H1 (cell line): ENCODE data around the gene MRPL39. TPM values are rescaled to one million over a fixed set of nuclear protein-coding genes. Genes with fewer than 3 reads are reported as not detected.

Experiments used
- CTCF ChIA-PET: fragments of 300-600 bp; sonication (Branson Sonifier 250); formaldehyde crosslinking; loops from one replicate; lab custom pipeline; 2021; ENCODE audit not compliant: partially characterized antibody; lab: Charles Lee
- POLR2A ChIA-PET: fragments of 300-600 bp; sonication (Branson Sonifier 250); formaldehyde crosslinking; loops from one replicate; lab custom pipeline; 2021; ENCODE audit warnings: inconsistent platforms; ENCODE audit not compliant: partially characterized antibody; lab: Charles Lee
- DNase-seq, 2 experiments: peaks; one replicate each; pipeline versions ENCODE4 v3.0.0 to v3.0.0-alpha.2; 2010 to 2022; ENCODE audit warnings: low spot score in 2 of 2, low read depth in 1 of 2, mixed read lengths in 1 of 2
- FAIRE-seq: peaks from 2 replicates; lab custom pipeline; 2011; peaks lifted over from hg19 to GRCh38; lab: Jason Lieb, UNC
- H2AFZ ChIP-seq: 2 replicates; pipeline ENCODE4 v1.8.1; 2012; ENCODE audit warnings: low read length, inconsistent platforms
- H2AK5ac ChIP-seq: 2 replicates; pipeline ENCODE4 v1.6.1; 2013; ENCODE audit warnings: low read depth, low read length
- H2BK120ac ChIP-seq: replicated peaks from 2 replicates; pipeline ENCODE3; 2013; ENCODE audit warnings: low read depth, low read length, inconsistent platforms
- H2BK12ac ChIP-seq: 2 replicates; pipeline ENCODE4 v1.6.1; 2013; ENCODE audit warnings: low read depth, low read length
- H2BK15ac ChIP-seq: 2 replicates; pipeline ENCODE4 v1.6.1; 2013; ENCODE audit warnings: low read length
- H2BK20ac ChIP-seq: 2 replicates; pipeline ENCODE4 v1.6.1; 2013; ENCODE audit warnings: low read length
- H2BK5ac ChIP-seq: 2 replicates; pipeline ENCODE4 v1.6.1; 2013; ENCODE audit warnings: low read depth, low read length
- H3K14ac ChIP-seq: 2 replicates; pipeline ENCODE4 v1.6.1; 2013; ENCODE audit warnings: inconsistent platforms; ENCODE audit not compliant: insufficient read length
- H3K18ac ChIP-seq: 2 replicates; pipeline ENCODE4 v1.6.1; 2013; ENCODE audit warnings: low read length; ENCODE audit errors: extremely low read depth
- H3K23ac ChIP-seq: 2 replicates; pipeline ENCODE4 v1.6.1; 2013; ENCODE audit warnings: inconsistent platforms; ENCODE audit not compliant: insufficient read length
- H3K23me2 ChIP-seq: 2 replicates; pipeline ENCODE4 v1.6.1; 2013; ENCODE audit warnings: low read depth, low read length
- H3K27ac ChIP-seq: 2 replicates; pipeline ENCODE4 v1.6.1; 2011; ENCODE audit warnings: low read depth, low read length, inconsistent platforms
- H3K27me3 ChIP-seq, 4 experiments: replicated peaks in 1 of 4; 1 replicate in 1 of 4; 2 replicates in 3 of 4; pipeline versions ENCODE4 v1.6.1 to v1.8.1; 2011 to 2013; ENCODE audit warnings: low read length in 3 of 4, mild to moderate bottlenecking in 3 of 4, inconsistent platforms in 2 of 4, mixed read lengths in 2 of 4, moderate library complexity in 1 of 4; ENCODE audit not compliant: control insufficient read depth in 3 of 4, insufficient read depth in 3 of 4; ENCODE audit errors: extremely low read depth in 1 of 4
- H3K36me3 ChIP-seq, 4 experiments: 2 replicates each; pipeline versions ENCODE4 v1.6.1 to v1.8.1; 2011 to 2013; ENCODE audit warnings: mild to moderate bottlenecking in 4 of 4, low read length in 3 of 4, moderate library complexity in 2 of 4, control low read depth in 1 of 4, inconsistent platforms in 1 of 4; ENCODE audit not compliant: insufficient read depth in 4 of 4, control insufficient read depth in 2 of 4
- H3K4ac ChIP-seq: replicated peaks from 2 replicates; pipeline ENCODE3; 2013; ENCODE audit warnings: low read length, low read depth, mixed read lengths, inconsistent platforms; ENCODE audit not compliant: insufficient read length
- H3K4me1 ChIP-seq, 4 experiments: replicated peaks in 1 of 4; 1 replicate in 1 of 4; 2 replicates in 3 of 4; pipeline versions ENCODE4 v1.6.1 to v1.8.1; 2011 to 2013; ENCODE audit warnings: low read length in 3 of 4, inconsistent platforms in 2 of 4, mixed read lengths in 1 of 4; ENCODE audit not compliant: insufficient read depth in 4 of 4, control insufficient read depth in 3 of 4
- H3K4me2 ChIP-seq, 2 experiments: 2 replicates each; pipeline versions ENCODE4 v1.6.1 to v1.8.1; 2011 to 2013; ENCODE audit warnings: low read depth in 2 of 2, low read length in 2 of 2, control low read depth in 1 of 2, inconsistent platforms in 1 of 2, mild to moderate bottlenecking in 1 of 2; ENCODE audit not compliant: insufficient read depth in 1 of 2
- H3K4me3 ChIP-seq, 4 experiments: fragments of 200-600, 300-600 bp in 1 of 4; sonication (generic), shearing (Covaris generic), sonication (Bioruptor Twin) in 1 of 4; 2 replicates each; pipeline versions ENCODE4 v1.5.1 to v1.8.1; 2011 to 2016; ENCODE audit warnings: low read length in 4 of 4, low read depth in 3 of 4, control low read depth in 2 of 4, inconsistent platforms in 2 of 4, mild to moderate bottlenecking in 2 of 4, mixed read lengths in 1 of 4, moderate library complexity in 1 of 4; ENCODE audit not compliant: insufficient read depth in 2 of 4; ENCODE audit errors: extremely low read depth in 1 of 4
- H3K56ac ChIP-seq: replicated peaks from 2 replicates; pipeline ENCODE3; 2013; ENCODE audit warnings: low read depth, mild to moderate bottlenecking, mixed read lengths, low read length, inconsistent platforms; ENCODE audit not compliant: insufficient read length
- H3K79me1 ChIP-seq: 2 replicates; pipeline ENCODE4 v1.6.1; 2013; ENCODE audit warnings: low read depth, low read length, control low read depth
- H3K79me2 ChIP-seq, 2 experiments: 2 replicates each; pipeline versions ENCODE4 v1.6.1 to v1.8.1; 2012 to 2013; ENCODE audit warnings: low read length in 2 of 2, mild to moderate bottlenecking in 2 of 2, inconsistent platforms in 1 of 2; ENCODE audit not compliant: insufficient read depth in 2 of 2, control insufficient read depth in 1 of 2
- H3K9ac ChIP-seq, 4 experiments: replicated peaks in 1 of 4; 1 replicate in 1 of 4; 2 replicates in 3 of 4; pipeline versions ENCODE4 v1.6.1 to v1.8.1; 2011 to 2013; ENCODE audit warnings: low read depth in 3 of 4, low read length in 3 of 4, control low read depth in 2 of 4, mild to moderate bottlenecking in 2 of 4, moderate library complexity in 2 of 4, inconsistent platforms in 1 of 4; ENCODE audit errors: extremely low read depth in 1 of 4
- H3K9me3 ChIP-seq, 2 experiments: 2 replicates each; pipeline versions ENCODE4 v1.6.1 to v1.8.1; 2012 to 2013; ENCODE audit warnings: mild to moderate bottlenecking in 2 of 2, moderate library complexity in 2 of 2, control low read depth in 1 of 2, inconsistent platforms in 1 of 2, low read depth in 1 of 2, low read length in 1 of 2, mixed read lengths in 1 of 2; ENCODE audit not compliant: insufficient read depth in 2 of 2
- H4K20me1 ChIP-seq, 2 experiments: replicated peaks in 1 of 2; 2 replicates each; pipeline versions ENCODE3 to v1.8.1; 2011 to 2013; ENCODE audit warnings: inconsistent platforms in 2 of 2, low read length in 2 of 2, mild to moderate bottlenecking in 1 of 2; ENCODE audit not compliant: insufficient read depth in 2 of 2, control insufficient read depth in 1 of 2
- H4K5ac ChIP-seq: 2 replicates; pipeline ENCODE4 v1.6.1; 2013; ENCODE audit warnings: low read length, low read depth, mixed read lengths, inconsistent platforms; ENCODE audit not compliant: insufficient read length
- H4K8ac ChIP-seq: 2 replicates; pipeline ENCODE4 v1.8.0; 2013; ENCODE audit warnings: mild to moderate bottlenecking, moderate library complexity, low read length, inconsistent platforms; ENCODE audit not compliant: insufficient read depth; ENCODE audit errors: extremely low read depth
- H4K91ac ChIP-seq: replicated peaks from 2 replicates; pipeline ENCODE3; 2013; ENCODE audit warnings: low read length, mixed read lengths, inconsistent platforms; ENCODE audit not compliant: insufficient read length
- RFX5 ChIP-seq: IDR thresholded peaks from 2 replicates; pipeline ENCODE4 v1.6.1; 2011; ENCODE audit warnings: low read depth, low read length, improper control_type of control experiment, borderline replicate concordance
- WGBS, 2 experiments: shearing (Covaris generic) in 1 of 2; methylation state at CpG; one replicate each; pipeline versions ENCODE4 v1.1.6 to v1.1.7; 2013 to 2015; ENCODE audit warnings: low lambda C conversion rate in 2 of 2, mixed read lengths in 2 of 2, inconsistent platforms in 1 of 2, low coverage in 1 of 2, missing lambda C conversion rate in 1 of 2; ENCODE audit not compliant: insufficient replicate concordance in 2 of 2, insufficient coverage in 1 of 2, insufficient read length in 1 of 2; ENCODE audit errors: extremely low coverage in 1 of 2, missing lambda C conversion rate in 1 of 2; 5-methylcytosine and 5-hydroxymethylcytosine counted together
- polyA plus RNA-seq, 7 experiments: library from polyadenylated mRNA; depleted of rRNA in 3 of 7; stranded (reverse) in 5 of 7; unstranded in 2 of 7; fragments of >200 nt in 5 of 7; fragments of 200-250 nt in 2 of 7; gene quantifications; 1 replicate in 5 of 7; 2 replicates in 1 of 7; 4 replicates in 1 of 7; pipeline versions ENCODE4 v1.2.1 to v1.2.3, GENCODE V29; 2011 to 2013; ENCODE audit warnings: missing spikeins in 2 of 7, mixed read lengths in 2 of 7
- total RNA-seq: library from RNA; stranded (reverse); fragmentation: NEBNext Ultra II Directional; extraction: Animal tissue kit (Norgen Biotek cat#: 25700); gene quantifications from 2 replicates; pipeline ENCODE4 v1.2.1, GENCODE V29; 2021

Gene MRPL39
- total and polyA plus RNA-seq, 2 of the 8 experiments (the other 6 are each of a cell fraction or from before 2014, with no cell fraction given) = 20.3 to 43.2 TPM

GRCh38 chr21:25581582-25581981 lies 25.7 kb downstream of the MRPL39 start:
- no peaks in the 10 kb centered on the region for H3K23me2 ChIP-seq
- FAIRE-seq (no peak), DNase-seq (no peak)
- H3K4me2 ChIP-seq = no peak overlapping the region
- H3K79me2 ChIP-seq = no peaks in the 10 kb centered on the region
- TF ChIP-seq RFX5 = no peak
- no peak overlapping the region for H2AFZ ChIP-seq
- H3K27ac ChIP-seq = no peak overlapping the region
- ChIA-PET CTCF (no interaction called here), POLR2A (no interaction called here)
- no peak overlapping the region for H2BK15ac ChIP-seq
- H3K14ac ChIP-seq = no peak overlapping the region
- no peak overlapping the region for H2BK20ac ChIP-seq
- no peak overlapping the region for H4K91ac ChIP-seq
- H2BK12ac ChIP-seq = no peak overlapping the region
- no peaks in the 10 kb centered on the region; a peak in 3 of 8 replicates for H3K36me3 ChIP-seq
- H3K27me3 ChIP-seq = no peaks in the 10 kb centered on the region
- H2AK5ac ChIP-seq = no peak overlapping the region
- H3K4me3 ChIP-seq = no peak overlapping the region
- no peak overlapping the region for H3K18ac ChIP-seq
- H3K56ac ChIP-seq = no peak overlapping the region
- peaks cover 0 to 2% of the 10 kb centered on the region in 2 experiments for H4K20me1 ChIP-seq
- no peak overlapping the region for H3K4ac ChIP-seq
- H3K4me1 ChIP-seq = no peaks in the 10 kb centered on the region
- H2BK5ac ChIP-seq = no peak overlapping the region
- no peak overlapping the region for H3K23ac ChIP-seq
- no peak overlapping the region for H2BK120ac ChIP-seq
- H4K8ac ChIP-seq = no peak overlapping the region
- no peak overlapping the region for H4K5ac ChIP-seq
- WGBS, 2 experiments = 95% methylated on average over 3 of the region's 3 CpGs; no CpG with 5 or more reads in 1 of the 2 experiments
- H3K9ac ChIP-seq = no peak overlapping the region
- H3K9me3 ChIP-seq = no peaks in the 10 kb centered on the region
- H3K79me1 ChIP-seq = no peaks in the 10 kb centered on the region
